ENCODE results near the gene LAMB1.
"Not testable (repeated sequence)": the region's sequence is repeated elsewhere in the genome, so short reads cannot be mapped to it uniquely, and the experiment has no call there.

The LAMB1 gene

GRCh38 chr7:108034586-108034985, 31.6 kb upstream of the LAMB1 start:
- H3K36me3 ChIP-seq (ENCODE audit: control insufficient read depth in 2 of 2, insufficient read depth in 2 of 2, low read length in 2 of 2) = no peaks in the 10 kb centered on the region
- no peak overlapping the region for H3K9ac ChIP-seq (ENCODE audit: low read length in 2 of 2)
- no peaks in the 10 kb centered on the region for H3K4me1 ChIP-seq (ENCODE audit: control insufficient read depth, insufficient read depth, low read length)
- H3K4me3 ChIP-seq (ENCODE audit: low read length in 2 of 2) = no peak overlapping the region
- H3K27me3 ChIP-seq (ENCODE audit: control insufficient read depth in 1 of 2, insufficient read depth in 2 of 2, low read length in 2 of 2) = no peaks in the 10 kb centered on the region
- no peak overlapping the region for H3K27ac ChIP-seq (ENCODE audit: low read length)
- no peaks in the 10 kb centered on the region for H3K9me3 ChIP-seq (ENCODE audit: control insufficient read depth in 2 of 2, low read length in 2 of 2)

DNA sequence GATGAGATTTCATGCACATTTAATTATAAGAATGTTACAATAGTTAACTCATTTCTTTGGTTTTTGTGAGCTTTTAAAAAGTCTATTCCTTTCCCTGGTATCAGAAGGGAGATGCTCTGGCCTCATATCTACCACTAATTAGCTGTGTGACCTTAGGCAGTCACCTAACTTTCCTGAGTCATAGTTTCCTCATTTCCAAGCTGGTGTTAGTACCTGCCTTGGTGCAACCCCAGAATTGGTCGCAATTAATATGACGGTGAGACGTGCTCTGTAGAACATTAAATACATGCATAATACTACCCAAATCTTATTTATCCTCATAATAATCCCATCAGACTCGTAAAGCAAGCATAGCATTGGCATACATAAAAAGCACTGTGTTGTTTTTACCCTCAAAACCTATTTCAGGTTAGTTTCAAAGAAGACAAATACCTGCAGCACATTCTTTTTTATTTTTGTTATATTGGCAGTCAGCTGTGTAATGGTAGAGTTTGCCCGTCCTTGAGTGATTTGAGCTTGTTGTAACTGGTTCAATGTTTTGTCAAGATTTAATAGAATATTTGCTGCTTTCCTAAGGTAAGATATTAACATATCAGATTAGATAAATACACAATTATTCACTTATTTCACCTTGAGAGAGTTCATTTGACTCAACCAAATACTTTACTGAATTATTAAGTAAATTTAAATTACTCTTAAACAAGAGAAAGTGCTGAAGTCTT, 31.0 kb upstream of the LAMB1 start:
- no peak overlapping the region for H3K27ac ChIP-seq (ENCODE audit: low read length)

GRCh38 chr7:108033309-108033708, 30.3 kb upstream of the LAMB1 start:
- H3K9me3 ChIP-seq (ENCODE audit: control insufficient read depth in 2 of 2, low read length in 2 of 2); H3K36me3 ChIP-seq (ENCODE audit: control insufficient read depth in 2 of 2, insufficient read depth in 2 of 2, low read length in 2 of 2); H3K27me3 ChIP-seq (ENCODE audit: control insufficient read depth in 1 of 2, insufficient read depth in 2 of 2, low read length in 2 of 2); H3K4me1 ChIP-seq (ENCODE audit: control insufficient read depth, insufficient read depth, low read length); H3K4me3 ChIP-seq (ENCODE audit: low read length in 2 of 2); H3K27ac ChIP-seq (ENCODE audit: low read length); H3K9ac ChIP-seq (ENCODE audit: low read length in 2 of 2): not testable (repeated sequence)

More for the DNA sequence above, 31.0 kb upstream of the LAMB1 start:
- H3K27me3 ChIP-seq (ENCODE audit: control insufficient read depth in 1 of 2, insufficient read depth in 2 of 2, low read length in 2 of 2) = no peaks in the 10 kb centered on the region
- no peak overlapping the region for H3K9ac ChIP-seq (ENCODE audit: low read length in 2 of 2)
- no peaks in the 10 kb centered on the region for H3K4me1 ChIP-seq (ENCODE audit: control insufficient read depth, insufficient read depth, low read length)
- H3K4me3 ChIP-seq (ENCODE audit: low read length in 2 of 2) = no peak overlapping the region
- H3K36me3 ChIP-seq (ENCODE audit: control insufficient read depth in 2 of 2, insufficient read depth in 2 of 2, low read length in 2 of 2) = no peaks in the 10 kb centered on the region
- H3K9me3 ChIP-seq (ENCODE audit: control insufficient read depth in 2 of 2, low read length in 2 of 2) = no peaks in the 10 kb centered on the region

DNA sequence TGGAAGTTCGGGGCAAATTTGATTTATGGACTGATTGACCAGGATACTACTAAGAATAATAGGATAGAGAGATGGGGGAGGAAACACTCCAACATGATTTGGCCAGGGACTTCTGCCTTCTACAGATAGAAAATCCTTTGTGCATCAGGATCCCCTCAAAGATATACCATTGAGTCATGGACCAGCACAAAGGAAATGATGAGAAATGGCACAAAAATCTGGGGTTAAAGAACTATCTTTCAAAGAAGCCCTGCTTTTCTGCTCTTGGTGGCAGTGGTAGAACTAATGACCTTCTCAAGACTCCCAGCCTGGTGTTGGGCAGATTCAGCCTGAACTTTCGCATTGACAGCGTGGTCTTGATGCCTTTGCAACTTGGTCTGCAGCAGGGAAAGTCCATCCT, 27.6 kb upstream of the LAMB1 start:
- H3K27me3 ChIP-seq (ENCODE audit: control insufficient read depth in 1 of 2, insufficient read depth in 2 of 2, low read length in 2 of 2) = no peaks in the 10 kb centered on the region
- no peak overlapping the region for H3K9ac ChIP-seq (ENCODE audit: low read length in 2 of 2)
- H3K36me3 ChIP-seq (ENCODE audit: control insufficient read depth in 2 of 2, insufficient read depth in 2 of 2, low read length in 2 of 2) = no peaks in the 10 kb centered on the region
- no peak overlapping the region for H3K4me3 ChIP-seq (ENCODE audit: low read length in 2 of 2)
- H3K4me1 ChIP-seq (ENCODE audit: control insufficient read depth, insufficient read depth, low read length) = no peaks in the 10 kb centered on the region
- no peaks in the 10 kb centered on the region for H3K9me3 ChIP-seq (ENCODE audit: control insufficient read depth in 2 of 2, low read length in 2 of 2)
- no peak overlapping the region for H3K27ac ChIP-seq (ENCODE audit: low read length)

GRCh38 chr7:108029034-108029433, 26.1 kb upstream of the LAMB1 start:
- Histone ChIP-seq H3K27ac (ENCODE audit: low read length) (no peak overlapping the region), H3K9me3 (ENCODE audit: control insufficient read depth in 2 of 2, low read length in 2 of 2) (no peaks in the 10 kb centered on the region), H3K9ac (ENCODE audit: low read length in 2 of 2) (no peak overlapping the region), H3K27me3 (ENCODE audit: control insufficient read depth in 1 of 2, insufficient read depth in 2 of 2, low read length in 2 of 2) (no peaks in the 10 kb centered on the region), H3K4me1 (ENCODE audit: control insufficient read depth, insufficient read depth, low read length) (no peaks in the 10 kb centered on the region), H3K36me3 (ENCODE audit: control insufficient read depth in 2 of 2, insufficient read depth in 2 of 2, low read length in 2 of 2) (no peaks in the 10 kb centered on the region), H3K4me3 (ENCODE audit: low read length in 2 of 2) (no peak overlapping the region)

DNA sequence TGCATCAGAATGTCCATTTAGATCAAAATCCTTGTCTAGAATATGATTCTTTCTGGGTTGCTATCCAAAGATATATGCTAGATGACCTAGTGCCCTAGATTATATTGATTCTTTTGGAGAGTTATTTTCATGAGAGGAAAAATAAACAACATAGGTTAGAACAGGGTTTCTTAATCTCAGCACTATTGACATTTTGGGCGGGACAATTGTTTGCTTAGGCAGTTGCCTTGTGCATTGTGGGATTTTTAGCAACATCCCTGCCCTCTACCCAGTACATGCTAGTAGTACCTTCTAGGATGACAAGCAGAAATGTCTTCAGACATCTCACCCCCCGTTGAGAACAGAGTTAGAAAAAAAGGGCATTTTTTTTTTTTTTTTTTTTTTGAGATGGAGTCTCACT, 25.1 kb upstream of the LAMB1 start:
- Histone ChIP-seq H3K4me3 (ENCODE audit: low read length in 2 of 2) (no peak overlapping the region), H3K9ac (ENCODE audit: low read length in 2 of 2) (no peak overlapping the region), H3K27me3 (ENCODE audit: control insufficient read depth in 1 of 2, insufficient read depth in 2 of 2, low read length in 2 of 2) (no peaks in the 10 kb centered on the region), H3K27ac (ENCODE audit: low read length) (no peak overlapping the region), H3K9me3 (ENCODE audit: control insufficient read depth in 2 of 2, low read length in 2 of 2) (no peaks in the 10 kb centered on the region), H3K4me1 (ENCODE audit: control insufficient read depth, insufficient read depth, low read length) (no peaks in the 10 kb centered on the region), H3K36me3 (ENCODE audit: control insufficient read depth in 2 of 2, insufficient read depth in 2 of 2, low read length in 2 of 2) (no peaks in the 10 kb centered on the region)

DNA sequence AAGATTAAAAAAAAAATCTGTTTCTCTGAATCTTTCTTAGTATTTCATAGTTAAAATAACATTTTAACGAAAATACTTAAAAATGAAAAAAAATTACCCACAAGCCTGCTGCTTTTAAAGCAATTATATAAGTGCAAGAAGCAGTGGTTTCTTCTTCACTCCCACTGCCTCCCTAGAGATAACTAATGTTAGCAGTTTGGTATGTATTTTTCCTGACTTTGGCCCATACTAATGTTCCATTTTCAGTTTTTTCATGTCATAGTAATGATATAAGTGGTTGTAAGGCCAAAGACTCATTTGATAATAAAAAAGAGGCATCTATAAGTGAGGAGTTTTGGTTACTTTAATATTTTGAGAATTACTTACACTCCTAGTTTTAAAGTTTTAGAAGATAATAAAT, 24.3 kb upstream of the LAMB1 start:
- Histone ChIP-seq H3K27ac (ENCODE audit: low read length) (no peak overlapping the region), H3K9ac (ENCODE audit: low read length in 2 of 2) (no peak overlapping the region), H3K9me3 (ENCODE audit: control insufficient read depth in 2 of 2, low read length in 2 of 2) (no peaks in the 10 kb centered on the region), H3K4me1 (ENCODE audit: control insufficient read depth, insufficient read depth, low read length) (no peaks in the 10 kb centered on the region), H3K36me3 (ENCODE audit: control insufficient read depth in 2 of 2, insufficient read depth in 2 of 2, low read length in 2 of 2) (no peaks in the 10 kb centered on the region), H3K4me3 (ENCODE audit: low read length in 2 of 2) (no peak overlapping the region), H3K27me3 (ENCODE audit: control insufficient read depth in 1 of 2, insufficient read depth in 2 of 2, low read length in 2 of 2) (no peaks in the 10 kb centered on the region)

DNA sequence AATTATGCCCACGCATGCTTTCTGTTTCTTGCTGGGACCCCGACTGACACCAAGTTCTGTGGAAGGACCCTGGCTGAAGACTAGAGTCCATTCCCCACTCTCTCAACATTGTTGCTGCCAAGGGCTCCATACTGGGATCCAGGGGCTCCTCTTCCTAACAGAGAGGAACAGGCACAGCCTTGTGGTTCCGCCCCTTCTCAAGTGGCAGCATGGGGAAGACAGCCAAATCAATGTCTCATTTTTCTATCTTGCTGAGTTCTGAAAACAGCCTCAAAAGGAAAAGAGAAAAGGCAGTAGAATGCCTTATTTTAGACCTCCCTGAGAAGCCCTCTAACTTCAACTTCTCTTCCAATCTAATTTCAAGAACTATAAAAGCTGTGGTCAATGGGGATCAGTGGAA, 23.7 kb upstream of the LAMB1 start:
- Histone ChIP-seq H3K4me3 (ENCODE audit: low read length in 2 of 2) (no peak overlapping the region), H3K9me3 (ENCODE audit: control insufficient read depth in 2 of 2, low read length in 2 of 2) (no peaks in the 10 kb centered on the region), H3K36me3 (ENCODE audit: control insufficient read depth in 2 of 2, insufficient read depth in 2 of 2, low read length in 2 of 2) (no peaks in the 10 kb centered on the region), H3K27me3 (ENCODE audit: control insufficient read depth in 1 of 2, insufficient read depth in 2 of 2, low read length in 2 of 2) (no peaks in the 10 kb centered on the region), H3K27ac (ENCODE audit: low read length) (no peak overlapping the region), H3K9ac (ENCODE audit: low read length in 2 of 2) (no peak overlapping the region), H3K4me1 (ENCODE audit: control insufficient read depth, insufficient read depth, low read length) (no peaks in the 10 kb centered on the region)

GRCh38 chr7:108026116-108026515, 23.2 kb upstream of the LAMB1 start:
- no peak overlapping the region for H3K27ac ChIP-seq (ENCODE audit: low read length)
- no peak overlapping the region for H3K9ac ChIP-seq (ENCODE audit: low read length in 2 of 2)
- no peaks in the 10 kb centered on the region for H3K27me3 ChIP-seq (ENCODE audit: control insufficient read depth in 1 of 2, insufficient read depth in 2 of 2, low read length in 2 of 2)
- no peaks in the 10 kb centered on the region for H3K4me1 ChIP-seq (ENCODE audit: control insufficient read depth, insufficient read depth, low read length)
- no peaks in the 10 kb centered on the region for H3K9me3 ChIP-seq (ENCODE audit: control insufficient read depth in 2 of 2, low read length in 2 of 2)
- no peaks in the 10 kb centered on the region for H3K36me3 ChIP-seq (ENCODE audit: control insufficient read depth in 2 of 2, insufficient read depth in 2 of 2, low read length in 2 of 2)
- no peak overlapping the region for H3K4me3 ChIP-seq (ENCODE audit: low read length in 2 of 2)

DNA sequence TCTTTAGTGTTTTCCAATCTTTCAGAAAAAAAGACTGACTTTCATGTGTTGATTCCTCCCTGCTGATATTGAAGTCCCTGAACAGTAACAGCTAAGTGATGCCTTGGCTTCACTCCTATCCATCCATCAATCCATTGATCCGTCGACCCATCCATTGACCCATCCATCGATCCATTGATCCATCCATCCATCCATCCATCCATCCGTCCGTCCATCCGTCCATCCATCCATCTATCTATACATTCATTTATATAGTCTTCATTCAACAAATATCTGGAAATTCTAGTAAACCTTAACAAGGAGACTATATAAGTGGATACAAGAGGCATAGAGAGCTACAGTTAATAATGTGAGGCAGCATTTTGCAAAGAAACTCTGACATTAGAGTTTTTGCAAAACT, 21.6 kb upstream of the LAMB1 start:
- Histone ChIP-seq H3K4me3 (ENCODE audit: low read length in 2 of 2) (no peak overlapping the region), H3K9me3 (ENCODE audit: control insufficient read depth in 2 of 2, low read length in 2 of 2) (no peaks in the 10 kb centered on the region), H3K36me3 (ENCODE audit: control insufficient read depth in 2 of 2, insufficient read depth in 2 of 2, low read length in 2 of 2) (no peaks in the 10 kb centered on the region), H3K27ac (ENCODE audit: low read length) (no peak overlapping the region), H3K4me1 (ENCODE audit: control insufficient read depth, insufficient read depth, low read length) (no peaks in the 10 kb centered on the region), H3K9ac (ENCODE audit: low read length in 2 of 2) (no peak overlapping the region), H3K27me3 (ENCODE audit: control insufficient read depth in 1 of 2, insufficient read depth in 2 of 2, low read length in 2 of 2) (no peaks in the 10 kb centered on the region)

- Histone ChIP-seq H3K27ac (ENCODE audit: low read length) (no peak overlapping the region), H3K9me3 (ENCODE audit: control insufficient read depth in 2 of 2, low read length in 2 of 2) (no peaks in the 10 kb centered on the region), H3K27me3 (ENCODE audit: control insufficient read depth in 1 of 2, insufficient read depth in 2 of 2, low read length in 2 of 2) (no peaks in the 10 kb centered on the region)
Measured at GRCh38 chr7:108020585-108020984, 17.6 kb upstream of the LAMB1 start.

More at GRCh38 chr7:108020585-108020984, 17.6 kb upstream of the LAMB1 start:
- no peak overlapping the region for H3K4me3 ChIP-seq (ENCODE audit: low read length in 2 of 2)
- H3K9ac ChIP-seq (ENCODE audit: low read length in 2 of 2) = no peak overlapping the region
- no peaks in the 10 kb centered on the region for H3K36me3 ChIP-seq (ENCODE audit: control insufficient read depth in 2 of 2, insufficient read depth in 2 of 2, low read length in 2 of 2)
- H3K4me1 ChIP-seq (ENCODE audit: control insufficient read depth, insufficient read depth, low read length) = no peaks in the 10 kb centered on the region
